OCI-LY1 (cell line): ENCODE data around the gene ABCA9.

Experiments
- H2AFZ ChIP-seq: fragments of 200-600 bp; sonication (generic), shearing (Covaris generic); 2 replicates; pipeline ENCODE4 v1.6.0; 2014; ENCODE audit warnings: antibody characterized with exemption, mild to moderate bottlenecking, low read length
- H3F3A ChIP-seq: fragments of 200-600 bp; sonication (generic), shearing (Covaris generic); 2 replicates; pipeline ENCODE4 v1.6.0; 2014; ENCODE audit warnings: mild to moderate bottlenecking, antibody characterized with exemption, low read length, moderate library complexity; ENCODE audit not compliant: insufficient read depth
- H3K27ac ChIP-seq: fragments of 200-600 bp; sonication (generic); 2 replicates; pipeline ENCODE4 v1.5.1; 2014; ENCODE audit warnings: low read length, mixed run types, mild to moderate bottlenecking, low read depth; ENCODE audit not compliant: poor library complexity, severe bottlenecking
- H3K27me3 ChIP-seq: fragments of 200-600 bp; sonication (generic); 2 replicates; pipeline ENCODE4 v1.6.0; 2014; ENCODE audit warnings: antibody characterized with exemption, mild to moderate bottlenecking, low read length, moderate library complexity; ENCODE audit not compliant: insufficient read depth
- H3K36me3 ChIP-seq: fragments of 200-600 bp; sonication (generic); 2 replicates; pipeline ENCODE4 v1.6.1; 2014; ENCODE audit warnings: mild to moderate bottlenecking, antibody characterized with exemption, low read length, moderate library complexity, mixed read lengths; ENCODE audit not compliant: insufficient read depth
- H3K4me1 ChIP-seq: fragments of 200-600 bp; sonication (generic); 2 replicates; pipeline ENCODE4 v1.5.1; 2014; ENCODE audit warnings: mild to moderate bottlenecking, low read length, moderate library complexity; ENCODE audit not compliant: insufficient read depth, severe bottlenecking
- H3K4me2 ChIP-seq: fragments of 200-600 bp; sonication (generic), shearing (Covaris generic); 2 replicates; pipeline ENCODE4 v1.6.1; 2014; ENCODE audit warnings: low read length
- H3K4me3 ChIP-seq: fragments of 200-600 bp; sonication (generic); 2 replicates; pipeline ENCODE4 v1.5.1; 2014; ENCODE audit warnings: low read length, low read depth, mild to moderate bottlenecking, mixed read lengths; ENCODE audit not compliant: poor library complexity, severe bottlenecking
- H3K79me2 ChIP-seq: fragments of 200-600 bp; shearing (Covaris generic); 2 replicates; pipeline ENCODE4 v1.6.1; 2016; ENCODE audit warnings: mixed run types, low read length, mixed read lengths; ENCODE audit not compliant: insufficient read depth
- H3K9ac ChIP-seq: fragments of 200-600 bp; sonication (generic), shearing (Covaris generic); 2 replicates; pipeline ENCODE4 v1.6.1; 2014; ENCODE audit warnings: mild to moderate bottlenecking, low read length, mixed read lengths
- H3K9me2 ChIP-seq: fragments of 200-600 bp; sonication (generic), shearing (Covaris generic); 2 replicates; pipeline ENCODE4 v1.6.1; 2014; ENCODE audit warnings: low read depth, mild to moderate bottlenecking, low read length, mixed read lengths
- H3K9me3 ChIP-seq: fragments of 200-600 bp; shearing (Covaris generic); 2 replicates; pipeline ENCODE4 v1.6.1; 2014; ENCODE audit warnings: low read length, mixed read lengths
- H4K20me1 ChIP-seq: fragments of 200-600 bp; sonication (generic), shearing (Covaris generic); 2 replicates; pipeline ENCODE4 v1.6.0; 2016; ENCODE audit warnings: mild to moderate bottlenecking, low read length; ENCODE audit not compliant: insufficient read depth
- CTCF ChIP-seq: fragments of 200-600 bp; sonication (generic), shearing (Covaris generic); IDR thresholded peaks from 2 replicates; pipeline ENCODE4 v1.5.1; 2017; ENCODE audit warnings: mild to moderate bottlenecking, antibody characterized with exemption, low read length, moderate library complexity, mixed read lengths
- EZH2 ChIP-seq: fragments of 200-600 bp; sonication (generic), shearing (Covaris generic); IDR thresholded peaks from 2 replicates; pipeline ENCODE4 v1.8.0; 2017; ENCODE audit warnings: borderline replicate concordance, mixed run types, mild to moderate bottlenecking, antibody characterized with exemption, low read length, moderate library complexity, mixed read lengths

The ABCA9 gene

GRCh38 chr17:68972119-68972704, 88.5 kb downstream of the ABCA9 start:
- Histone ChIP-seq H2AFZ (no peak overlapping the region), H3K36me3 (no peaks in the 10 kb centered on the region), H3K4me1 (no peaks in the 10 kb centered on the region), H3K4me3 (no peak overlapping the region), H3K27ac (no peak overlapping the region), H3K9me3 (no peaks in the 10 kb centered on the region), H3K4me2 (no peak overlapping the region), H4K20me1 (no peaks in the 10 kb centered on the region), H3F3A (no peaks in the 10 kb centered on the region), H3K9ac (no peak overlapping the region), H3K79me2 (no peaks in the 10 kb centered on the region), H3K9me2 (no peaks in the 10 kb centered on the region), H3K27me3 (no peaks in the 10 kb centered on the region)
- TF ChIP-seq EZH2, result no peak
- TF ChIP-seq CTCF, result peak; percentile 54

- Histone ChIP-seq H3K9me2 (no peaks in the 10 kb centered on the region), H3K4me2 (no peak overlapping the region), H3K79me2 (no peaks in the 10 kb centered on the region), H3F3A (no peaks in the 10 kb centered on the region), H3K27me3 (no peaks in the 10 kb centered on the region), H4K20me1 (no peaks in the 10 kb centered on the region), H3K27ac (no peak overlapping the region), H2AFZ (no peak overlapping the region), H3K36me3 (no peaks in the 10 kb centered on the region), H3K4me3 (no peak overlapping the region), H3K9ac (no peak overlapping the region), H3K9me3 (no peaks in the 10 kb centered on the region), H3K4me1 (no peaks in the 10 kb centered on the region)
- TF ChIP-seq CTCF, result no peak
- TF ChIP-seq EZH2, result no peak
Measured at GRCh38 chr17:68969101-68969500, 91.6 kb downstream of the ABCA9 start.

GRCh38 chr17:68963958-68964357, 96.8 kb downstream of the ABCA9 start:
- Histone ChIP-seq H3K9me2 (no peaks in the 10 kb centered on the region), H3K4me2 (no peak overlapping the region), H3K4me1 (no peaks in the 10 kb centered on the region), H3F3A (no peaks in the 10 kb centered on the region), H3K9me3 (no peaks in the 10 kb centered on the region), H3K36me3 (no peaks in the 10 kb centered on the region), H2AFZ (no peak overlapping the region), H4K20me1 (no peaks in the 10 kb centered on the region), H3K27me3 (no peaks in the 10 kb centered on the region), H3K4me3 (no peak overlapping the region), H3K9ac (no peak overlapping the region), H3K79me2 (no peaks in the 10 kb centered on the region), H3K27ac (no peak overlapping the region)
- TF ChIP-seq EZH2 (no peak), CTCF (no peak)
